Activated CD8-positive, alpha-beta memory T cell treated with anti-CD3 and anti-CD28 coated beads, Interleukin-2, amount 50 U/mL, for 1 hour (primary cell): ENCODE results near the gene ANO9.

Experiments used
- DNase-seq: peaks from one replicate; pipeline ENCODE4 v3.0.0-alpha.2; 2020; ENCODE audit errors: extremely low read depth

The ANO9 gene

GRCh38 chr11:369336-370018 is 72.3 kb downstream of the ANO9 start, which contains the start of gene B4GALNT4:
Gene B4GALNT4, plus strand, starts transcription at chr11:369499. Its CDS starts 305 bp downstream, at chr11:369804.
- no peak for DNase-seq

- DNase-seq, result no peak
Observed at GRCh38 chr11:368414-369335, 73.1 kb downstream of the ANO9 start.

- DNase-seq, result no peak
Observed at GRCh38 chr11:367956-368413, 73.8 kb downstream of the ANO9 start.
